HTR-8/SVneo (cell line): ENCODE data around the gene TMEM255B.
"Not testable (repeated sequence)": the region's sequence is repeated elsewhere in the genome, so short reads cannot be mapped to it uniquely, and the experiment has no call there.

Experiments used
- DNase-seq: peaks from one replicate; pipeline ENCODE4 v3.0.0; 2011; ENCODE audit warnings: low spot score, mixed read lengths; ENCODE audit not compliant: insufficient read length
- FAIRE-seq: peaks from 2 replicates; lab custom pipeline; 2011; peaks lifted over from hg19 to GRCh38; lab: Jason Lieb, UNC

TMEM255B gene

DNA sequence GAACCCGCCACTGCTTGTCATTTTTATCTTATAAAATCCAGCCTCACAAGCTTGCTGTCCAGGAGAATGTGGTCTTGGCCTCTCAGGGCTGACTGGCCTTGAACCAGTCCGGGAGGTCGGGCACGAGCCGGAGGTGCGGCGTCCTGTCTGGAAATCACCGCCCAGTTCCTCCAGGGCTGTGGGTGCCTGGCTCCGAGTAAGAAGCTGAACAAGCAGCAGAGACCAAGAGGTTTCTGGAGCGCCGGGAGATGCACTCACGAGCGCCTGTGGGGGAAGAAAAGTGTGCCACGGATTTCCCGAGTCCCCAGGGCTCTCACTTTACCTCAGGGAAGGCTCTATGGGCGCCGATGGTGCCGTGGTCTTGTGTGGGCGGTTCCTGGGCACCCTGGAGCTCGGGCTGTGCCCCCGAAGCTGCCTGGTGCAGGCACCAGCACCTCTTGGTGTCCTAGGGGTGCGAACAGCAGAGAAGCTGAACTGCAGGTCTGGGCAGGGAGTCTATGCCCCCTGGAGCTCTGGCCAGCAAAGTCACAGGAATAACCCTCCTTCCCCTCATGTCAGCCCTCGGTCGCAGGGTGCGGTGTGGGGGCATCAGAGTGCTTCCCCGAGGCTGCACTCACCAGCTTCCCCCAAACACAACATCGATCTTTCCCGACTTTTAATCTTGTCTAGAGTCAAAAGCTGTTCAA is 54.9 kb downstream of the TMEM255B start:
- FAIRE-seq, result no peak

DNA sequence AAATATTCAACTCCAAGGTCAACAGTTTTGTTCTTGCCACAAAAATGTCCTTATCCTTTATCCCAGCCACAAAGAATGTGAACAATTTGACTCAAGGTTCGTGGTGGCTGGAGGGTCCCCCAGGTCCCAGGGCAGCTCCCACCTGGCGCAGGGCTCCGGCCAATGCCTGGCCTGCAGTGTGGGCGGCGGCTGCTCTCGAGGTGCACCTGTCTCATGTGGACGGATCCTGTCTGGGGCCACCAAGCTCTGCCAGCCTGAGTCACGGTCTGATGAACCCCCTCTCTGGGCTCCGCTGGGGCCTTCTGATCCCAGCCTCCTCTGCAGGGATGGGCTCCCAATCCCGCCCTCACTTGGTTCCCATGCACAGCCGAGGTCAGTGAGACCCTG is 55.4 kb downstream of the TMEM255B start:
- no peak for FAIRE-seq
- DNase-seq, result peak; percentile 47

More for the DNA sequence above, 54.9 kb downstream of the TMEM255B start:
- DNase-seq, result peak; percentile 33

DNA sequence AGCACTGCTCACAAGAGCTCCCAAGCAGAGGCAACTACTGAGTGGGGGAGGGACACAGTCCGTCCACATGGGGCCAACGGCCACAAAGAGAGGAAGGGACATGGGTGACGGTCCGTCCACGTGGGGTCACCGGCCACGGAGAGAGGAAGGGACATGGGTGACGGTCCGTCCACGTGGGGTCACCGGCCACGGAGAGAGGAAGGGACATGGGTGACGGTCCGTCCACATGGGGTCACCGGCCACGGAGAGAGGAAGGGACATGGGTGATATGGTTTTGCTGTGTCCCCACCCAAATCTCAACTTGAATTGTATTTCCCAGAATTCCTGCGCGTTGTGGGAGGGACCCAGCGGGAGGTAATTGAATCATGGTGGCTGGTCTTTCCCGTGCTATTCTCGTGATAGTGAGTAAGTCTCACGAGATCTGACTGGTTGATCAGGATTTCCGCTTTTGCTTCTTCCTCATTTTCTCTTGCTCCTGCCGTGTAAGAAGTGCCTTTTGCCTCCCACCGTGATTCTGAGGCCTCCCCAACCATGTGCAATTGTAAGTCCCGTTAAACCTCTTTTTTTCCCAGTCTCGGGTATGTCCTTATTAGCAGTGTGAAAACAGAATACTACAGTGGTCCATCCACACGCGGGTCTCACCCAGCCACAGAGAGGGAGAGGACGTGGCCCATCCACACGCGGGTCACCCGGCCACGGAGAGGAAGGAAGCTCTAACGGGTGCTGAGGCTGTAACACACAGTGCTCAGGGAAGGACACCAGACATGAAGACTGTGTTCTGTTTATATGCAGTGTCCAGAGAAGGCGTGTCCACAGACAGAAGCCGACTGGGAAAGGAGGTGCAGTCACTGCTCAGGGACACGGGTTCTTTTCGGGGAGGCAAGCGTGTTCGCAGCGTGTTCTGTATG is 56.4 kb downstream of the TMEM255B start:
- FAIRE-seq (peak; percentile 68), DNase-seq (no peak)

DNA sequence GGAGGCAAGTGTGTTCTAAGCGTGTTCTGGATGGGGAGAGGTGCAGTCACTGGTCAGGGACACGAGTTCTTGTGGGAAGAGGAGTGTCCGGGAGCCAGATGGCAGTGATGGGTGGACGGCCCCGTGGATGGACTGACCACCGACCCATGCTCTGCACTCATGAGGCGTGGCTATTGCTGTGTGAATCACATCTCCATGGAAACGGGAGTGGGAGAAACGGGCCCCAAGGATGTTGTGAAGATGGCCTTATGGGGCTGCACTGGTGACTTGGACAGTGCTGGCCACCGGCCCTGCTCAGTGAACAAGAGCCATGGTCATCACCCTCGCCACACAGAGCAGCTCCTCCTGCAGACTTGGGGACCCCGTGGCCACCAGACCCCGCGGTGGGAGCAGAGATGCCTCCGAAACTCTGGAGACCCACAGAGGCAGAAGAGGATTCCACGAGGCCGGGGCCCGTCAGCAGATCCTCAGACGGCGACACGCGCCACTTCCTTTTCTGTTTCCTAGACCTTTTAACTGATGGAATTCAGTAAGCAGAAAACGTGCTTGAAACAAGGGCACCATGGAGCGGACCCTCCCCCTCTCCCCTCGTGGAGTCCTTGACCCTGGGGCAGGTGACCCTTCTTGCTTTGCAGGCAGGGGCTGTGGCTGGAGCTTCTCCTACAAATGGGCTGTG is 57.4 kb downstream of the TMEM255B start:
- DNase-seq (no peak), FAIRE-seq (no peak)

DNA sequence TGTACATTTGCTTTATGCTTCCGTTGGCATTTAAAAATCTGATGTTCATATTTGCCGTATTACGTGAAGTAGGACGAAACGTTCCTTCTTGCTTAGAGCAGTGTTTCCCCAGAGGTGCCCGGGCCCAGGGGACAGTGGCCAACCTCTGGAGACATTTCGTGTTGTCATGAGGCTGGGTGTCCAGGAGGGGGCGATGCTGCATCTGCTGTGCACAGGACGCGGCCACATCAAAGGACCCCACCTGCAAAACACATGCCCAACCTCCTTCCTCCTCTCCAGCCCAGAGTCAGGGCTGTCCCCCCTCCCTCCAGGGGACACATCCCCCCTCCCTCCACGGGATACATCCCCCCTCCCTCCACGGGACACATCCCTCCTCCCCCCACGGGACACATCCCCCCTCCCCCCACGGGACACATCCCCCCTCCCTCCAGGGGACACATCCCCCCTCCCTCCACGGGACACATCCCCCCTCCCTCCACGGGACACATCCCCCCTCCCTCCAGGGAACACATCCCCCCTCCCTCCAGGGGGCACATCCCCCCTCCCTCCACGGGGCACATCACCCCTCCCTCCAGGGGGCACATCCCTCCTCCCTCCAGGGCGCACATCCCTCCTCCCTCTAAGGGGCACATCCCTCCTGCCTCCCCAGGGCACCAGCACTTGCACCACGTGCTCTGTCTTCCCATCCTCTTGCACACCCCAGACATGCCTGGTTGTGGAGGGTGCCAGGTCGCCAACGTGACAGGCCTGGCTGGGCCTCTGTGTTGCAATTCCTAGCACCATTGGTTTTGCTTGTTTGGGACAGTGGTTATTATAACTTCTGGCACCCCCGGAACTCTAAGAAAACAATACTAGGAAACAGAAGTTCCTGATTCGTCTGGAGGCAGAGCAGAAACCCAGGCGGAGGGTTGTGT is 58.2 kb downstream of the TMEM255B start:
- FAIRE-seq, result peak; percentile 49

DNA sequence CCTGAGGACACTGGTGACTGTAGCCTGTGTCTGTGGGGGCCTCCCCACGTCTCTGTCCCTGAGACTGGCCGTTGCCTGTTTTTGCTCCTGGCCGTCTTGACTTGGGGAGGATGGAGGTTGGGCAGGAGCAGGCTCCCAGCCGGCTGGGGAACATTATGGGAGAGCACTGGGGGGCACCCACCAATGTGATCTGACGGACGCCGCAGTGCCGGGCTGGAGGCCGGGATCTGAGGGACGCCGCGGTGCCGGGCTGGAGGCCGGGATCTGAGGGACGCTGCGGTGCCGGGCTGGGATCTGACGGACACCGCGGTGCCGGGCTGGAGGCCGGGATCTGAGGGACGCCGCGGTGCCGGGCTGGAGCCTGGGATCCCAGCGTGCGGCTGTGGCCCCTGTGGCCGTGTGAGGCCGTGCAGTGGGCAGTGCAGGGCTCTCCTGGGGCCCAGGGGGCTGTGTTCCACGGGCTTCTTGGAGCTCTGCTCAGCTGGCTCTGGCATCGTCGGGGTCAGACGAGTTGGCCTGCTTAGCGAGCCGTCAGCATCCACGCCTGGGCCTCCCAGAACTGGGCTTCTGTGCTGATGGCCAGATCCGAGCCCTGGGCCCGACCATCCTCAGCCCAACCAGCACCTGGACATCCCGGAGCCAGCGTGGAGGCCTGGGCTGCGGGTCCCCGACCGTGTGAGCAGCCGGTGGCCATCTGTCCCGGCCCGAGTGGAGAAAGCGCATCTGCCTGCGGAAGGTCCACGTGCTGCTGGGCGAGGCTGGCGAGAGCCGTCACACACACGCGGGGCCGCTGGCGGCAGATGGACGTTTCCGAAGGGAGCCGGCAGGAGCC is 59.0 kb downstream of the TMEM255B start:
- no peak for DNase-seq
- no peak for FAIRE-seq

More for the DNA sequence above, 58.2 kb downstream of the TMEM255B start:
- peak; percentile 58 for DNase-seq

DNA sequence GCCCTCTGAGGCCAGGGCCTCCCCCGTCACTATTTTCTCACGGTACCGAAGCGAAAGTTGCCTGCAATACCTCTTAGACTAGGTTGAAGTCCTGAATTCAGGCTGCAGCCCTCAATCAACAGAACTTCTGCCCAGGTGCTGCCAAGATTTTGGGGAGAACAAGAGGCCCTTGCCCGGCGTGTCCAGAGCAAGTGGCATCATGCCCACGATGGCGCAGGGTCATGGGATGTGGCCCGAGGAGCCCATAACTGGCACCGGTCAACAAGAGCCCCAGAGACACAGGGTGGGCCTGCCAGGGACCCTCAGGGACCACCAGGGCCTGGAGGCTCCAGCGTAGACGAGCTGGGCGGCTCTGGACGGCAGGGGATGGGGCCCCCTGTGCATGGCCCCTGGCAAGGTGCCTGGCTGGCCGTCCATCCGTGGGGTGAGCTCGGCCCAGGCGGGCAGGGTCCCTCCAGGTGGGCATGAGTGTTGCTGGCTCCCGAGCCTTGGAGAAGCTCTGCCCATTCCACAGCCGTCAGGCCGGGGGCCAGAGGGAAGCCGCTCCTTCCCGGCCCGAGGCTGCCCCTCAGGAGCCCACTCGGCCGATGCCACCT is 59.8 kb downstream of the TMEM255B start:
- FAIRE-seq, result no peak
- no peak for DNase-seq

DNA sequence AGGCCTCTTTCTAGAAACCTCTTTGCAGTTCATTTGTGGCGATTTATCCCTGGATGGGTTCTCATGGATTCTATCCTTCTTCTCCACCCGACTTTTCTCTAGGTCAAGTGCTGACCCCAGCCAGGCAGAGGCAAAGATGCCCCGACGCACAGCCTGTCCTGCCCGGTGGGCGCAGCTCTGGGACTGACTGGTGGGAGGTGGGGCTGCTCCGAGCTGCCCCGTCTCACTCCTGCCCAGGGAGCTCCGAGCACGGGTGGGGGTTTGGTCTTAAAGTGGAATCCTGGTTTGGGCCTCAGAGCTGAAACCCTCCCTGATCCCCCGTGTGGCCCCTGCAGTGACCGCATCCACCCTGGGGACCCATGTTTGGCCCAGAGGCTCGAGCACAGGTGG is 60.3 kb downstream of the TMEM255B start:
- FAIRE-seq, result no peak
- no peak for DNase-seq

DNA sequence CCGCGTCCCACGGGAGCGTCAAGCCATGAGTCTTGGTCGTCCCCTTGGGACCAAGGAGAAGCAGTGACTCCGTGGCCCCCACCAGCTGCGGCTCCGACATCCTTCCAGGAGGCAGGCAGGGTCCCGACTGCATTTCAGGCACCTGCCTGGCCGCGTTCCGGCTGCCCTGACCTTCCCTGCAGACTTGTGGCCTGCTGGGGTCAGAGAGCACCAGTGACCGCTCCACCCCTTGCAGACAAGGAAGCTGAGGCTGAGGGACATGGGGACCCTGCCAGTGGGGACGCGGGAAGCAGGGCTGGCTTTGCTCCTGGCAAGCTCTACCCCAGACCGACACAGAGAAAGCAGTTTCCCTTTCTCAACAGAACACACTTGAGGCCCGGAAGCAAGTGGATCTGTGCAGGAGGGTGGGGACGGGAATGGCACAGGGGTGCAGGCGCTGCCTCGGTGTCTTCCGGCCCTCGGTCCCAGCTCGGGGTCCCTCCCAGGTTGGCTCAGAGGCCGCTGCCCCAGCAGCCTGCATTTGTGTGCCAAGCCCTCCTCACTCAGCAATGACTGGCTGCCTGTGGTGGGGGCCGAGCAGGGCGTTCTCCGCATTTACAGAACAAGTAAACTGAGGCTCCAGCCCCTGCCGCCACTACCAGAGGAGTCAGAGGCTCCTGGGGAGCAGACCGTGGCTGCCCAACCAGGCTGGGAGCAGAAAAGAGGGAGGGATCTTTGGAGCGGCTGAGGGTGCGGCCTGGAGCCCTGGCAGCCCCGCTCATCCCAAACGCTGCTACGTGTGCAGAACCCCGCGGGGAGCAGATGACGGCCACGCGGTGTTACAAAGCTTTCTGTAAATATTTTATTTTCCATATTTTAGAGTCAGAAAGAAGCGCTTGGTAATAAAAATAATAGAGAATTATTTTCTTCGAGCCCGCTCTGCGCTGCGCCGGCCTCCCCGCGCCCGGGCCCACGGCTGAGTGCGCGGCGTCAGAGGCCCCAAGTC is 61.0 kb downstream of the TMEM255B start:
- DNase-seq (no peak), FAIRE-seq (no peak)

DNA sequence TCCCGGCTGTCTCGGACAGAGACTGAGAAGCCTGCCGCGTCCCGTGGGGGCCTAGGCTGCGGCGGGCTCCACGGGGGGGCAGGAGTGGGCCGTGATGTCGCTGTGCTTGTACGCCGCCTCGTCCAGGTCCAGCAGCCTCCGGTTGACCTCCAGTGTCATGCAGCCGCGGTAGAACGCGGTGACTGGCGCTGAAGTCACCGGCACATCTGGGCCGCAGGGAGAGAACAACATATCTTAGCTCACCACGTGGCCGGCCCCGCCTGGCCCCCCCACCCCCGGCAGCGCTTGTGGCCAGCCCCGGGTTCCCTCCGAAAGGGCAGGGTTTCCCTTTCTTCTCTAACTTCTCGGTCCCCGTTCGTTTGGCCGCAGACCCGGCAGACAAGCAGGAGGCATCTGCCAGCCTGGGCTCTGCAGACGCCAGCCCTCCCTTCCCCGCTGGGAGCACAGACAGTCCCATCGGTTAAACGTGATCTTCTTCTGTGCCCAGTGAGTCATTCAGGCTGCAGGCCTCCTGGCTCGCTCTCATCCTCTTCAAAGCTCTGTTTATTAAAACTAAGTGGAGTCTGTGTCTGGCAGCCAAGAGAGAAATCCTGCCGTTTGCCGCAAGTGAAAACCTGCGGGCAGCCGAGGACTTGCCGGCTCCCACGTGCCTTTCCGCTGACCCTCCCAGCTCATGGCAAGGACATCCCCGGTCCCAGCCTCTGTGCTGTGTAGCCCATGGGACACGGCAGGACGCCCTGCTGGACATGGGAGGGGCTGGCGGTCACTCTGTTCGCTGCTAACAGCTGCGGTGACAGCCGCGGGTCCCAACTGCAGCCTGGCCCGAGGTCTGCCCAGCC is 62.0 kb downstream of the TMEM255B start:
- peak; percentile 83 for FAIRE-seq
- DNase-seq, result peak; percentile 71

DNA sequence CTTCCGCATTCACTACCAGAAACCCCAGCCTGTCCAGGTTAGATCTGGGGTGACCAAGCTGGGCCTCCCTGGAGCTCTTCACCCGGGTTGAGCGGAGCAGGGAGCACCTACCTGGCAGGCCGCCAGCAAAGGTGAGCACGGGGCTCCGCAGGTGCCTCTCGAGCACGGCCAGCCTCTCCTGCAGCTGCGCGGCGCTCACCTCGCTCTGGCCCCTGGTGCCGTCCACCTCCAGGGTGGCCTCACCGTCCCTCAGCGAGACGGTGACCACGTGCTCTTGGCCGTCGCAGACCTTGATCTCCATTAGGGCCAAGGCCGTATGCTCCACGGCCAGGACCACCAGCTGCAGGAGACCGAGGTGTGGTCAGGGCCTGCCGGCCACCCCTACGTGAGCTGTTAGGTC is 62.8 kb downstream of the TMEM255B start:
- no peak for FAIRE-seq
- DNase-seq, result no peak

DNA sequence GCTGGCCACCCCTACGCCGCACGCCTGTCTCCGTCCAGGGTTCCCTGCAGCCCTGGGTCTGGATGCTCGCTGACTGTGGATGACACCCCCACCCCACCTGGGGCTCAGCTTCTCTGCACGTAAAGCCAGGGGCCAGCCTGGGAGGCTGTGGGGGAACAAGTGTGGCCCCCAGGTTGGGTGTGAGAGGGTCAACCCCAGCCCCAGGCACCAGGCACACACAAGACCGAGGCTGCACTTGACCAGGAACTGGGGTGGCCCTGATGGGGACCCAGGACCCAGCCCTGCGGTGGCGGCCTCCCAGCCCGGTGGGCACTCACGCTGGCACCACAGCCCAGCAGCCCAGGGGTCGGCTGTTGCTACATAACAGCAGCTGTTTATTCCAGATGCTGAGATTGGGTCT is 63.2 kb downstream of the TMEM255B start:
- DNase-seq (no peak), FAIRE-seq (no peak)

DNA sequence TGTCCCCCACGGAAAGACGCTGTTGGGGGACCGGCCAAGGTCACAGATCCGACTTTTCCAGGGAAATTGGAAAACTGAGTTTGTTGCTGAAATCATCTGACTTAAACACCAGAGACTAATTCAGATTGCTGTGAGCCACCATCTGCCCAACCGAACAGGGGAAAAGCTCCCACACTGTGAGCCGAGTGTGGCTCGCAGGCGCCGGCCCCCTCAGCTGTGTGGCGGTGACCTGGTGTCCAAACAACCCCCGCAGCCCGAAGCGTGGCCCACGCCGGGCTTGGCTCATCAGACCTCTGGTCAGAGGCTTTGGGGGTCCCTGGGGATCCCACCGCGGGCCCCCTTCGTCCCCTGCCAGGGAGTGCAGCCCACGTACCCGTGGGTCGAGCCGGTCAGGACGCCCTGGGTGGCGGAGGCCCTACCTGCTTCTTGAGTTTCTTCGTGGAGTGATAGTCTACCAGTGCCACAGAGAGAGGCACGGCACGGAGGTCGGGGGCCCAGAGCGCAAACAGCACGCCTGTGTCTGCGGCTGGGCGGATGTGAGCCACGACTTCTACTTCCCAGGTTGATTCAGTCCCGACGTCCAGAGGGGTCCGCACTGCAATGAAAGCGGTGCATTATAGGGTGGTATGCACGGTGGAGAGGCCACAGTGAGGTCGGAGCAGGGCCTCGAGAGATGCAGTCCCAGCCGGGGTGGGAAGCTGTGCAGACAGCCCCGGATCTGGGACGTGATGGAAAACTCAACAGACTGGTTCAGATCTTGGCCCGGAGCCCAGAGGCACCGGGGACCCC is 64.1 kb downstream of the TMEM255B start:
- no peak for DNase-seq
- FAIRE-seq, result no peak

DNA sequence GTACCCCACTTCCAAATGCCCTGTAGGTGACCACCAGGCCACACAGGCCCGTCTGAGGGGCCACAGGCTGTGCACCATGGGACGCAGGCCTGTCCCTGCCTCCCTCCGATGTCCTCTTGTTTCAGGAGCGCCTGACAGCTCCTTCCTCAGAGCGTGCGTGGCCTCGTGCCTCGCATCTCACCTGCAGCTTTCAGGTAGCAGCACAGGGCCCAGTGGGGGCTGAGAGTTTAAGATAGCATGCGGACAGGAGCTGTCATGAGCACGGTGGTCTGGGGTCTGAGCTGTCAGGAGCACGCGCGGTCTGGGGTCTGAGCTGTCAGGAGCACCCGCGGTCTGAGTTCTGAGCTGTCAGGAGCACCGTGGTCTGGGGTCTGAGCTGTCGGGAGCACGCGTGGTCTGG is 64.7 kb downstream of the TMEM255B start:
- DNase-seq, result no peak
- FAIRE-seq, result no peak

DNA sequence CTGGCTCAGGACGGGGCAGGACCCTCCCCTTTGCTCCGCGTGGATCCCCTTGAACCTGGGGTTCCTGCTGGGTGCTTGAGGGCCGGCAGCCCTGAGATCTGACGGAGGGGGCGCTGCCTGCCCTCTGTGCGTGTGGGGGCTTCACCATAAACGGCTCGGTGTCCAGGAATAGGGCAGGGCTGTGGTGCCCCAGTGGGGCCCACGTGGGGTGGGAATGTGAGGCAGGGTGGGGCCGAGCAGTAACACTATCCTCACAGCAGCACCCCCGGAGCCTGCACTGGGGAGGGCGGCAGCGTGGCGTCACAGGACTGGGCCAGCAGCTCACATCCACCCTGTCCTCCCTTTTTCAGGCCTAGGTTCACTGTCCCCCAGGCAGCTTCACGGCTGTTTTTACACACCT is 66.8 kb downstream of the TMEM255B start:
- DNase-seq, result no peak
- FAIRE-seq, result no peak

DNA sequence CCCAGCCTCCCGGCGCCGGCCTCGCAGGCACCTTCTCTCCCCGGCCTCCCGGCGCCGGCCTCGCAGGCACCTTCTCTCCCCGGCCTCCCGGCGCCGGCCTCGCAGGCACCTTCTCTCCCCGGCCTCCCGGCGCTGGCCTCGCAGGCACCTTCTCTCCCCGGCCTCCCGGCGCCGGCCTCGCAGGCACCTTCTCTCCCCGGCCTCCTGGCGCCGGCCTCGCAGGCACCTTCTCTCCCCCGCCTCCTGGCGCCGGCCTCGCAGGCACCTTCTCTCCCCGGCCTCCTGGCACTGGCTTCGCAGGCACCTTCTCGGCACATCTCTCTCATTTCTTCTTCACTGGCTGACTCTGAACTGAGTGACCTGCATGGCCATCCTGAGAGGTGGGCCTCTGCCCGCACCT is 67.4 kb downstream of the TMEM255B start:
- not testable (repeated sequence) for FAIRE-seq, DNase-seq
